NB4 (cell line): ENCODE data around the gene FPR1.

Experiments
- DNase-seq: peaks from one replicate; pipeline ENCODE4 v3.0.0; 2010; ENCODE audit warnings: low read depth
- H3K4me3 ChIP-seq: one replicate; pipeline ENCODE4 v1.5.1; 2011; ENCODE audit warnings: mild to moderate bottlenecking, low read depth, low read length, moderate library complexity
- CTCF ChIP-seq: IDR thresholded peaks from one replicate; pipeline ENCODE4 v1.5.1; 2012; ENCODE audit warnings: low read depth, low read length
- MAX ChIP-seq: IDR thresholded peaks from 2 replicates; pipeline ENCODE4 v1.6.1; 2011; ENCODE audit warnings: low read depth, low read length
- MYC ChIP-seq: IDR thresholded peaks from 2 replicates; pipeline ENCODE4 v1.6.1; 2011; ENCODE audit warnings: low read depth, low read length
- POLR2A ChIP-seq: IDR thresholded peaks from 2 replicates; pipeline ENCODE4 v1.6.1; 2011; ENCODE audit warnings: mild to moderate bottlenecking; ENCODE audit not compliant: insufficient read length; ENCODE audit errors: extremely low read depth

FPR1 gene

GRCh38 chr19:51716925-51717324 lies 34.8 kb downstream of the FPR1 start:
- TF ChIP-seq MAX (no peak), CTCF (no peak), POLR2A (no peak), MYC (no peak)

GRCh38 chr19:51715850-51716249 lies 35.8 kb downstream of the FPR1 start:
- H3K4me3 ChIP-seq: no peak overlapping the region
- TF ChIP-seq CTCF: no peak
- DNase-seq: no peak

More at GRCh38 chr19:51716925-51717324, 34.8 kb downstream of the FPR1 start:
- no peak overlapping the region for H3K4me3 ChIP-seq
- no peak for DNase-seq

GRCh38 chr19:51714848-51715247 lies 36.8 kb downstream of the FPR1 start:
- peak; percentile 34 for DNase-seq
- TF ChIP-seq CTCF (no peak), POLR2A (no peak), MYC (no peak), MAX (no peak)
- H3K4me3 ChIP-seq: no peak overlapping the region

- H3K4me3 ChIP-seq: no peak overlapping the region
These were observed 38.1 kb downstream of the FPR1 start for GRCh38 chr19:51713319-51714285.

GRCh38 chr19:51712461-51713081 lies 39.1 kb downstream of the FPR1 start:
- peak; percentile 44 for DNase-seq
- H3K4me3 ChIP-seq: no peak overlapping the region

More at GRCh38 chr19:51713319-51714285, 38.1 kb downstream of the FPR1 start:
- DNase-seq: no peak
- no peak for TF ChIP-seq POLR2A
- TF ChIP-seq MYC: no peak
- no peak for TF ChIP-seq CTCF
- no peak for TF ChIP-seq MAX

More at GRCh38 chr19:51712461-51713081, 39.1 kb downstream of the FPR1 start:
- no peak for TF ChIP-seq MYC
- no peak for TF ChIP-seq MAX
- no peak for TF ChIP-seq CTCF
- TF ChIP-seq POLR2A: no peak
